GM18517 (cell line): Measurements from ENCODE around the gene DMRTC1.
A peak's percentile ranks its signal among the peaks of the same experiment; 100 is the strongest.
"Not testable (repeated sequence)": the region's sequence is repeated elsewhere in the genome, so short reads cannot be mapped to it uniquely, and the experiment has no call there.

Source experiments
- ATAC-seq: cut with Tn5 transposase; IDR thresholded peaks from one replicate; pipeline ENCODE4 v1.9.1; 2021; ENCODE audit warnings: mild to moderate bottlenecking, moderate library complexity; ENCODE audit not compliant: unreplicated experiment

The DMRTC1 gene

GRCh38 chrX:72943819-72944169 is at the start of gene DMRTC1:
TSS of gene DMRTC1 (minus strand) at chrX:72943837. CDS start at chrX:72875694, 68,143 bp downstream.
- ATAC-seq = peak; percentile 77

GRCh38 chrX:72980894-72981469 is 37.3 kb upstream of the DMRTC1 start:
- not testable (repeated sequence) for ATAC-seq

- ATAC-seq = not testable (repeated sequence)
These were observed 31.2 kb upstream of the DMRTC1 start for GRCh38 chrX:72974885-72975284.

GRCh38 chrX:72971859-72972258 is 28.2 kb upstream of the DMRTC1 start:
- not testable (repeated sequence) for ATAC-seq

- ATAC-seq = not testable (repeated sequence)
These were observed 16.3 kb upstream of the DMRTC1 start for GRCh38 chrX:72959971-72960370.

GRCh38 chrX:72943035-72943818 is 410 bp downstream of the DMRTC1 start:
- ATAC-seq = peak; percentile 70

GRCh38 chrX:72942272-72942671 is 1.4 kb downstream of the DMRTC1 start:
- not testable (repeated sequence) for ATAC-seq

GRCh38 chrX:72937906-72938305 is 5.7 kb downstream of the DMRTC1 start, which contains the start of gene FAM236A:
TSS of gene FAM236A (plus strand) at chrX:72938206. CDS start at chrX:72938263, 57 bp downstream.
- not testable (repeated sequence) for ATAC-seq

- not testable (repeated sequence) for ATAC-seq
These were observed 6.7 kb downstream of the DMRTC1 start for GRCh38 chrX:72936882-72937455.

- not testable (repeated sequence) for ATAC-seq
These were observed 7.2 kb downstream of the DMRTC1 start for GRCh38 chrX:72936455-72936854.

GRCh38 chrX:72932283-72932682 is 11.4 kb downstream of the DMRTC1 start:
- not testable (repeated sequence) for ATAC-seq

- not testable (repeated sequence) for ATAC-seq
These were observed 27.5 kb downstream of the DMRTC1 start for GRCh38 chrX:72916096-72916495.

GRCh38 chrX:72912315-72912714 is 31.3 kb downstream of the DMRTC1 start, which contains the start of gene FAM236C:
TSS of gene FAM236C (plus strand) at chrX:72912615. CDS start at chrX:72912715, 100 bp downstream.
- ATAC-seq = not testable (repeated sequence)

- not testable (repeated sequence) for ATAC-seq
These were observed 53.9 kb downstream of the DMRTC1 start for GRCh38 chrX:72889740-72890139.

- not testable (repeated sequence) for ATAC-seq
These were observed 60.7 kb downstream of the DMRTC1 start for GRCh38 chrX:72882898-72883297.

GRCh38 chrX:72837532-72837931 is 106.1 kb downstream of the DMRTC1 start:
- ATAC-seq = not testable (repeated sequence)

- ATAC-seq = not testable (repeated sequence)
These were observed 112.9 kb downstream of the DMRTC1 start for GRCh38 chrX:72830701-72831100.
